Activated CD4-positive, alpha-beta T cell treated with anti-CD3 and anti-CD28 coated beads for 1 hour (primary cell): Measurements from ENCODE around the gene NAA15.
A peak's percentile ranks its signal among the peaks of the same experiment; 100 is the strongest.
"Not testable (repeated sequence)": the region's sequence is repeated elsewhere in the genome, so short reads cannot be mapped to it uniquely, and the experiment has no call there.

ENCODE experiments used
- DNase-seq: peaks from one replicate; pipeline ENCODE4 v3.0.0-alpha.2; 2020

NAA15 gene

DNA sequence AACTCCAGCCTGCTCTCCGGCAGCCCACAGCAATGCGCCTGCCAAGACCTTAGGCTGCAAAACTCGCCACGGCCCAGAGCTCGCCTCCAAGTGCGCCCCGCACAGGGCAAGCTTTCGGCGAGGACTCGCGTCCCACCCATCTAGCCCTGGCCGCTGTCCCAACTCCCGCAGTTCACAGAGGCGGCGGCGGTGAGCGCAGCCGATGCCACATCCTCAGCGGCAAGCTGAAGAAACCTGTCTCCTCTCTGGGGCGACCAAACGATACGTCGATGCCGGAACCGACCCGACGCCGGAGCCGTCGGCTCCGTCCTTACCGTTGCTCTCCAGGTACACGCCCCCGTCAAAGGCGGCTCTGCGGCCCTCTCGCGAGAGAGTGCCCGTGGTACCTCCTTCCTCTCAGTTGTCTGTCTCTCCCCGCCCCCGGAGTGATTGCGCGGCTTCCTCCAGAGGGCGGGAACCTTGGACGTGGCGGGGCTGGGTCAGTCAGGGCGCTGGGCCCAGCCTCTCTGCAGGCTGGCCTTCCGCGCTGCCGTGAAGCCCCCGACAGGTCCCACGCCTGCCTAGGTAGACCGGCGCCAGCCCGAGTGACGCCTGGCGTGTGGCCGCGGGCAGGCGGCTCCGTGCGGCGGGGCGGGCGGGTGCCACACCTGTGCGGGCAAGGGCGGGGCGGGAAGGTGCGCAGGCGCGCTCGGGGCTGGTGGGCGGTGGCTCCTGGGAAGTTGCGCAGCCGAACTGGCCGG is 152.2 kb downstream of the NAA15 start:
- peak; percentile 93 for DNase-seq

DNA sequence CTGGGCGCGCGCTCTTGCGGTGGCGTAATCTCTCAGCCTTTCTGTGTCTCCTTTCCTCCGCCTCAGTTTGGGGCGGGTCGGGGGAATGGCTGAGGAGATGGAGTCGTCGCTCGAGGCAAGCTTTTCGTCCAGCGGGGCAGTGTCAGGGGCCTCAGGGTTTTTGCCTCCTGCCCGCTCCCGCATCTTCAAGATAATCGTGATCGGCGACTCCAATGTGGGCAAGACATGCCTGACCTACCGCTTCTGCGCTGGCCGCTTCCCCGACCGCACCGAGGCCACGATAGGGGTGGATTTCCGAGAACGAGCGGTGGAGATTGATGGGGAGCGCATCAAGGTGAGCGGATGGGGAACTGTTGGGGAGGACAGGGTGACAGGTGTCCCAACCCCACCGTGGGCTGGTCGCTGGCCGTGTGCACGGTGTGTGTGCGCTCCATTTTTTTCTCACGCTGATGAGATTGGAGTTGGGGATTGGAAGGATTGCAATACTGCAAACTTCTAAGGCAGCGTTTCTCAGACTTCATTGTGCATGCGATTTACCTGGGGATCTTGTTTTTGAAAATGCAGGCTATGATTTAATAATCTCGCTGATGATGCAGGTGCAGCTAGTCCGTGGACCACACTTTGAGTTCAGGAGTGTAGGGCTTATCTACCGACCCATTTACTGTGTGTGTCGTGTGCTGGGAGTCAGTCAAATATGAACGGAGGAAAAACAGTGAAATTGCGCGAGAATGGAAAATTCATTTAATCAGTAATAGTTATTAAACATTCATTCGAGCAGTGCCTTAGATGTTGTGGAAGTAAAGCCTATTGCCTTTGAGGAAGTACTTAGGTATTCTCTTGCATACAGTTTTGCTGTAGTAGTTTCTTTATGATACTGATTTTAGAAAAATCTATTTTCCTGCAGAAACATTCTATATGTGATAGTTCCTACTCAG is 153.1 kb downstream of the NAA15 start, which contains the start of gene RAB33B:
RAB33B (plus strand) TSS at position 11 of the 935 bp plus-strand sequence; CDS start at position 86, 75 bp downstream.
- no peak for DNase-seq

DNA sequence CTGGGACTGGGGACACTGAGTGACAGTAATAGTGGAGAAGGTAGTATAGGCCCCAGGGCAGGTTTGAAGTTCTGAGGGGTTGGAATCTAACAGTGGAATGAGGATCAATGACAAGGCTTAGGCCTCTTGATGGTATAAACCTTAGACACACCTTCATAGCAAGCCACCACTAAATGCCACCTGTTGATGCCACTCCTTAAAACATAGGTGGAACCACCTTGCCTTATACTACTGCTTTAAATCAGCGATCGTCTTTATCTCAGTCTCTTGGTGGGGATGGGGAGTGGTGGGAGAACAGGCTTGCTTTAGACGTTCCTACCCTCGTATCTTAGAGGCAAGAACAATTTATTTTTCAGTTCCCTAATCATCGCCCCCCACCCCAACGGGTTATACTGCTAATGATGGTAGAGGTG is 153.8 kb downstream of the NAA15 start:
- DNase-seq = no peak

DNA sequence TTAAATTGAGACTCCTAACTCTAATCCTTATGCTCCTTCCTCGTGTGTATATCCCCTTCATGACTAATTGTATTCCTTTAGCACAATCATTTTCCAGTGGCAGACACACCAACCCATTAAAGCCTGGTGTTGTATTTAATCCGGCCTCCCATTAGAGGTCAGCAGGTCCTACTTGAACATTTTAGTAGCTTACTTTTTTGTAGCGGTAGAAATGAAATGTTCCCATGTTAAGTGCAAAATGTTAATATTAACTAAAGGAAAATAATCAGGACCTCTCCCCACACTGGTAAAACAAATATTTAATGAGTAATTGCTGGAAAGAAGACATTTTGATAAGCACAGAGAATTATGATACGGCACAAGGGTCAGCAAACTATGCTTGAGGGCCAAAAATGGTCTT is 156.0 kb downstream of the NAA15 start:
- DNase-seq = no peak

DNA sequence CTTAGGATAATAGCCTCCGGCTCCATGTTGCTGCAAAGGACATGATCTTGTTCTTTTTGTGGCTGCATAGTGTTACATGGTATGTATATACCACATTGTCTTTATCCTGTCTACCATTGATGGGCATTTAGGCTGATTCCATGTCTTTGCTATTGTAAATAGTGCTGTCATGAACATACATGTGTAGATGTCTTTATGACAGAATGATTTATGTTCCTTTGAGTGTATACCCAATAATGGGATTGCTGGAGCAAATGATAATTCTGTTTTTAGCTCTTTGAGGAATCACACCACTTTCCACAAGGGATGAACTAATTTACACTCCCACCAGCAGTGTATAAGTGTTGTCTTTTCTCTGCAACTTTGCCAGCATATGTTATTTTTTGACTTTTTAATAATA is 157.2 kb downstream of the NAA15 start:
- DNase-seq = no peak

DNA sequence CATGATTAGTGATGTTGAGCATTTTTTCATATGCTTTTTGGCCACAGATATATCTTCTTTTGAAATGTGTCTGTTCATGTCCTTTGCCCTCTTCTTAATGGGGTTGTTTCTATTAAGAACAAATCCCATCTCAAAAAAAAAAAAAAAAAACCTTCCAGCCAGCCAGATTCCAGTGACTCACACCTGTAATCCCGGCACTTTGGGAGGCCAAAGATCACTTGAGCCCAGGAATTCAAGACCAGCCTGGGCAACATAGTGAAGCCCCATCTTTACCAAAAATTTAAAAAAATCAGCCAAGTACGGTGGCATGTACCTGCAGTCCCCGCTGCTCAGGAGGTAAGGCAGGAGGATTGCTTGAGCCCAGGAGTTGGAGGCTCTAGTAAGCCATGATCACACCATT is 157.7 kb downstream of the NAA15 start:
- DNase-seq = no peak

DNA sequence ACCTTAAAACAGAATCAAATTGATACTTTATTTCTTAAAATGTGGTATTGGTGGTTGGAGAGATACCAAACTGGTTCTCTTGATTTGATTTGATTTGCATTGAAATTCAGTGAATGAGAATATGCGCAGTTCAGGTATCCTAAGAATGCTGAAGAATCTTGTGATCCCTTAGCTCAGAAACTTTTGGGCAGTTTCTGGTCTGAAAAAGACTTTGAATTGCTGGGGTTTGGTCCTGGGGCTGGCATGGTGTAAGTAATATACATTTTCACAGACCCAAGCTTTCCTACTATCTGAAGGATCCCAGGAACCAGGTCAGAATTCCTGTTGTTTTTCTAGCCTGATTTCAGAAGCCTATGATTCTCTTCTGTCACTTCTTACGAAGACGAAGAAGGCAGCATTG is 159.3 kb downstream of the NAA15 start:
- DNase-seq = no peak

DNA sequence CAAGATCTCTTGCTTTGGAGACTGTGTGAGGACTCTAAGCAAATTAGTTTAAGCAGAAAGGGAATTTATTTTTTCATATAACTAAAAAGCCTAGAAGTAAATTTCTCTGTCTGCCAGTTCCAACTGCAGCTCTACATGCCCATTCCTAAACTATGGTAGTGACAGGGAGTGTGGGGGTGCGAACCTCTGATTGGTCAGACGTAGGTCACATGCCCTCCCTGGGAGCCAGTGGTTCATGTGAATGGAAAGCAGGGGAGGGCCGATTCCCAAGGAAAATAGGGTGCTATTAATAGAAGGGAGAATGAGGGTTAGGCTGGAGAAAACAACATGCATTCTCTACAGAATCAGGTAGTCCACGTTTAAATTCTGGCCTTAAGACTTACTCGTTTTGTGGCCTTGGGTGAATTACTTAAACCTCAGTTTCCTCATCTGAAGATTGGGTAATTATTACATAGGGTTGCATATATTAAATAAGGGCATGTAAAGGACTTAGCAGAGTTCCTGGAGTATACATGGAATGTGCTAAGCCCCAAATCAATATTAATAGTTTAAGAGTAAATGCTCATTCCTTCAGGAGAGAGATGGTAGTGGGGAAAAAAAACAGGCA is 159.8 kb downstream of the NAA15 start:
- no peak for DNase-seq

DNA sequence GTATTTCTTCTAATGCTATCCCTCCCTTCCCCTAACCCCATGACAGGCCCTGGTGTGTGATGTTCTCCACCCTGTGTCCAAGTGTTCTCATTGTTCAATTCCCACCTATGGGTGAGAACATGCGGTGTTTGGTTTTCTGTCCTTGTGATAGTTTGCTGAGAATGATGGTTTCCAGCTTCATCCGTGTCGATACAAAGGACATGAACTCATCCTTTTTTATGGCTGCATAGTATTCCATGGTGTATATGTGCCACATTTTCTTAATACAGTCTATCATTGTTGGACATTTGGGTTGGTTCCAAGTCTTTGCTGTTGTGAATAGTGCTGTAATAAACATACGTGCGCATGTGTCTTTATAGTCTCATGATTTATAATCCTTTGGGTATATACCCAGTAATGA is 163.2 kb downstream of the NAA15 start:
- not testable (repeated sequence) for DNase-seq

DNA sequence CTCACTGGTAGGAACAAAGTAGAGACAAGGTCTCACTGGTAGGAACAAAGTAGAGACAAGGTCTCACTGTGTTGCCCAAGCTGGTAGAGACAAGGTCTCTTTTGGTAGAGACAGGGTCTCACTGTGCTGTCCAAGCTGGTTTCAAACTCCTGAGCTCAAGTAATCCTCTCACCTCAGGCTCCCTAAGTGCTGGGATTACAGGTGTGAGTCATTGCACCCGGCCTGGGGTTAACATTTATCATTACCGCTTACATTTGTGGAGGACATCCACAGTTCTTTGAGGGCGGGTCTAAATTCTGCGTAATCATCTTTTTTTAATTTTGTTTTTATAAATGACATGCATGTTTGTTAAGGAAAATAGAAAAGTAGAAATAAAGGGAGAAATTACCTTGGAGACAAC is 164.6 kb downstream of the NAA15 start:
- DNase-seq = no peak

DNA sequence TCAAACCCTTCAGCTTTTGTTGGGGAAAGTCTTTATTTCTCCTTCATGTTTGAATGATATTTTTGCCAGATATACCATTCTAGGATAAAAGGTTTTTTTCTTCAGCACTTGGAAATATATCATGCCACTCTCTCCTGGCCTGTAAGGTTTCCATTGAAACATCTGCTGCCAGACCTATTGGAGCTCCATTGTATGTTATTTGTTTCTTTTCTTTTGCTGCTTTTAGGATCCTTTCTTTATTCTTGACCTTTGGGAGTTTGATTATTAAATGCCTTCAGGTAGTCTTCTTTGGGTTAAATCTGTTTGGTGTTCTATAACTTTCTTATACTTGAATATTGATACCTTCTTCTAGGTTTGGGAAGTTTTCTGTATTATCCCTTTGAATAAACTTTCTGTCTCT is 167.5 kb downstream of the NAA15 start:
- DNase-seq = not testable (repeated sequence)

DNA sequence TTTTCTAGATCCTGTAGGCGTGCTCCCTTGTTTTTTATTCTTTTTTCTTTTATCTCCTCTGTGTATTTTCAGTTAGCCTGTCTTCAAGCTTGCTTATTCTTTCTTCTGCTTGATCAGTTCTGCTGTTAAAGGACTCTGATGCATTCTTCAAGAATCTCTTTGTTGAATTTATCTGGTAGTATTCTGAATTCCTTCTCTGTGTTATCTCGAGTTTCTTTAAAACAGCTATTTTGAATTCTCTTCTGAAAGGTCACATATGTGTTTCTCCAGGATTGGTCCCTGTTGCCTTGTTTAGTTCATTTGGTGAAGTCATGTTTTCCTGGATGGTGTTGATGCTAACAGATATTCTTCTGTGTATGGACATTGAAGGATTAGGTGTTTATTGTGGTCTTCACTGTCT is 167.9 kb downstream of the NAA15 start:
- no peak for DNase-seq
